T-helper 9 cell (primary cell): ENCODE results near the gene PROC.

Experiments
- DNase-seq: peaks from one replicate; pipeline ENCODE4 v3.0.0-alpha.2; 2020

PROC gene

GRCh38 chr2:127414638-127415592 lies 3.3 kb upstream of the PROC start:
- no peak for DNase-seq

GRCh38 chr2:127415593-127416505 lies 2.4 kb upstream of the PROC start:
- DNase-seq = peak; percentile 83

- DNase-seq = no peak
Measured at GRCh38 chr2:127416506-127417001, 1.7 kb upstream of the PROC start.

GRCh38 chr2:127417406-127417805 lies 821 bp upstream of the PROC start:
- no peak for DNase-seq

GRCh38 chr2:127419112-127419430 lies 844 bp downstream of the PROC start:
- DNase-seq = no peak

GRCh38 chr2:127419448-127420038 lies 1.3 kb downstream of the PROC start:
- DNase-seq = no peak

GRCh38 chr2:127420039-127420864 lies 2.0 kb downstream of the PROC start:
- no peak for DNase-seq

- no peak for DNase-seq
Measured at GRCh38 chr2:127421116-127421800, 3.0 kb downstream of the PROC start.

GRCh38 chr2:127421871-127422558 lies 3.8 kb downstream of the PROC start:
- no peak for DNase-seq

- DNase-seq = peak; percentile 24
Measured at GRCh38 chr2:127422559-127423477, 4.6 kb downstream of the PROC start.

- DNase-seq = no peak
Measured at GRCh38 chr2:127423478-127423843, 5.2 kb downstream of the PROC start.

GRCh38 chr2:127423880-127424279 lies 5.7 kb downstream of the PROC start:
- DNase-seq = no peak

- DNase-seq = no peak
Measured at GRCh38 chr2:127424598-127425520, 6.6 kb downstream of the PROC start.

GRCh38 chr2:127425540-127426490 lies 7.6 kb downstream of the PROC start:
- DNase-seq = no peak

GRCh38 chr2:127426501-127427354 lies 8.5 kb downstream of the PROC start:
- DNase-seq = no peak

GRCh38 chr2:127427376-127428056 lies 9.3 kb downstream of the PROC start:
- DNase-seq = no peak
